Adipocyte (in vitro differentiated cells): ENCODE measurements around the gene WSCD1.

Source experiments
- DNase-seq: peaks from one replicate; pipeline ENCODE4 v3.0.0-alpha.2; 2015; ENCODE audit warnings: low read depth
- H3K27me3 ChIP-seq: replicated peaks from 2 replicates; pipeline ENCODE4 v1.7.0; 2013; ENCODE audit warnings: mild to moderate bottlenecking, low read length, moderate library complexity; ENCODE audit not compliant: control insufficient read depth, insufficient read depth
- H3K36me3 ChIP-seq: 2 replicates; pipeline ENCODE4 v1.7.0; 2013; ENCODE audit warnings: low read length, mild to moderate bottlenecking, moderate library complexity; ENCODE audit not compliant: control insufficient read depth, insufficient read depth, severe bottlenecking
- H3K4me1 ChIP-seq: 2 replicates; pipeline ENCODE4 v1.7.0; 2013; ENCODE audit warnings: mild to moderate bottlenecking, low read length, moderate library complexity; ENCODE audit not compliant: control insufficient read depth, insufficient read depth
- H3K4me3 ChIP-seq: 2 replicates; pipeline ENCODE4 v1.7.0; 2013; ENCODE audit warnings: mild to moderate bottlenecking, low read length, moderate library complexity
- H3K9ac ChIP-seq: 2 replicates; pipeline ENCODE4 v1.7.0; 2013; ENCODE audit warnings: mild to moderate bottlenecking, low read length, moderate library complexity
- H3K9me3 ChIP-seq: 2 replicates; pipeline ENCODE4 v1.7.0; 2013; ENCODE audit warnings: mild to moderate bottlenecking, low read length, moderate library complexity; ENCODE audit not compliant: control insufficient read depth

The WSCD1 gene

GRCh38 chr17:6160911-6161855, 91.0 kb downstream of the WSCD1 start:
- no peak for DNase-seq
- Histone ChIP-seq H3K36me3 (no peaks in the 10 kb centered on the region), H3K4me3 (no peak overlapping the region), H3K9ac (no peak overlapping the region), H3K4me1 (no peaks in the 10 kb centered on the region), H3K9me3 (no peaks in the 10 kb centered on the region), H3K27me3 (peaks cover 51% of the 10 kb centered on the region)

GRCh38 chr17:6162216-6162615, 92.0 kb downstream of the WSCD1 start:
- no peak for DNase-seq
- Histone ChIP-seq H3K9me3 (no peaks in the 10 kb centered on the region), H3K4me1 (no peaks in the 10 kb centered on the region), H3K27me3 (peaks cover 47% of the 10 kb centered on the region), H3K9ac (no peak overlapping the region), H3K36me3 (no peaks in the 10 kb centered on the region), H3K4me3 (no peak overlapping the region)

- Histone ChIP-seq H3K4me3 (no peak overlapping the region), H3K36me3 (no peaks in the 10 kb centered on the region), H3K9ac (no peak overlapping the region), H3K9me3 (no peaks in the 10 kb centered on the region), H3K4me1 (no peaks in the 10 kb centered on the region), H3K27me3 (peaks cover 53% of the 10 kb centered on the region)
- no peak for DNase-seq
Measured at GRCh38 chr17:6162892-6163291, 92.7 kb downstream of the WSCD1 start.

- peaks cover 53% of the 10 kb centered on the region for H3K27me3 ChIP-seq
- no peaks in the 10 kb centered on the region for H3K36me3 ChIP-seq
- no peak overlapping the region for H3K9ac ChIP-seq
- H3K9me3 ChIP-seq: no peaks in the 10 kb centered on the region
- H3K4me3 ChIP-seq: no peak overlapping the region
- no peaks in the 10 kb centered on the region for H3K4me1 ChIP-seq
- DNase-seq: peak; percentile 21
Measured at GRCh38 chr17:6163612-6164333, 93.6 kb downstream of the WSCD1 start.

GRCh38 chr17:6164996-6165395, 94.8 kb downstream of the WSCD1 start:
- H3K27me3 ChIP-seq: peaks cover 48% of the 10 kb centered on the region
- no peaks in the 10 kb centered on the region for H3K9me3 ChIP-seq
- no peak overlapping the region for H3K9ac ChIP-seq
- H3K4me3 ChIP-seq: no peak overlapping the region
- DNase-seq: no peak
- no peaks in the 10 kb centered on the region for H3K36me3 ChIP-seq
- H3K4me1 ChIP-seq: no peaks in the 10 kb centered on the region

- no peak overlapping the region for H3K4me3 ChIP-seq
- no peak overlapping the region for H3K9ac ChIP-seq
- peaks cover 41% of the 10 kb centered on the region for H3K27me3 ChIP-seq
- H3K4me1 ChIP-seq: no peaks in the 10 kb centered on the region
- no peak for DNase-seq
- H3K36me3 ChIP-seq: no peaks in the 10 kb centered on the region
- no peaks in the 10 kb centered on the region for H3K9me3 ChIP-seq
Measured at GRCh38 chr17:6165806-6166205, 95.6 kb downstream of the WSCD1 start.

GRCh38 chr17:6166492-6167179, 96.5 kb downstream of the WSCD1 start:
- H3K36me3 ChIP-seq: no peaks in the 10 kb centered on the region
- no peaks in the 10 kb centered on the region for H3K9me3 ChIP-seq
- peaks cover 40% of the 10 kb centered on the region for H3K27me3 ChIP-seq
- no peak for DNase-seq
- no peak overlapping the region for H3K4me3 ChIP-seq
- no peak overlapping the region for H3K9ac ChIP-seq
- no peaks in the 10 kb centered on the region for H3K4me1 ChIP-seq

GRCh38 chr17:6168296-6168695, 98.1 kb downstream of the WSCD1 start:
- H3K4me3 ChIP-seq: no peak overlapping the region
- no peaks in the 10 kb centered on the region for H3K9me3 ChIP-seq
- no peak overlapping the region for H3K9ac ChIP-seq
- no peak for DNase-seq
- no peaks in the 10 kb centered on the region for H3K36me3 ChIP-seq
- H3K4me1 ChIP-seq: no peaks in the 10 kb centered on the region
- peaks cover 46% of the 10 kb centered on the region for H3K27me3 ChIP-seq

- no peak for DNase-seq
- H3K27me3 ChIP-seq: peaks cover 33% of the 10 kb centered on the region
- no peaks in the 10 kb centered on the region for H3K9me3 ChIP-seq
- H3K4me3 ChIP-seq: no peak overlapping the region
- H3K36me3 ChIP-seq: no peaks in the 10 kb centered on the region
- H3K9ac ChIP-seq: no peak overlapping the region
- no peaks in the 10 kb centered on the region for H3K4me1 ChIP-seq
Measured at GRCh38 chr17:6170349-6170748, 100.2 kb downstream of the WSCD1 start.

GRCh38 chr17:6172642-6173330, 102.6 kb downstream of the WSCD1 start:
- Histone ChIP-seq H3K9me3 (no peaks in the 10 kb centered on the region), H3K27me3 (peaks cover 36% of the 10 kb centered on the region), H3K36me3 (no peaks in the 10 kb centered on the region), H3K9ac (no peak overlapping the region), H3K4me1 (no peaks in the 10 kb centered on the region), H3K4me3 (no peak overlapping the region)
- no peak for DNase-seq
